Activated CD4-positive, alpha-beta T cell treated with anti-CD3 and anti-CD28 coated beads, Interleukin-2, Interleukin-6, amounts not matched to agents 100 ng/mL and 50 ng/mL, durations not matched to agents 16 hours and 8 hours (primary cell): ENCODE data around the gene SNX5.

Experiments used
- DNase-seq: peaks from one replicate; pipeline ENCODE4 v3.0.0-alpha.2; 2020

SNX5 gene

GRCh38 chr20:17938871-17939619 lies 29.5 kb downstream of the SNX5 start:
- peak; percentile 65 for DNase-seq

GRCh38 chr20:17936761-17937732 lies 31.5 kb downstream of the SNX5 start:
- DNase-seq = no peak

GRCh38 chr20:17936286-17936760 lies 32.3 kb downstream of the SNX5 start:
- DNase-seq = no peak

- DNase-seq = no peak
These were observed 32.8 kb downstream of the SNX5 start for GRCh38 chr20:17935761-17936160.

GRCh38 chr20:17935186-17935585 lies 33.4 kb downstream of the SNX5 start:
- no peak for DNase-seq

- DNase-seq = no peak
These were observed 34.3 kb downstream of the SNX5 start for GRCh38 chr20:17934141-17934862.

- DNase-seq = no peak
These were observed 34.9 kb downstream of the SNX5 start for GRCh38 chr20:17933711-17934110.

- no peak for DNase-seq
These were observed 35.5 kb downstream of the SNX5 start for GRCh38 chr20:17933121-17933520.

GRCh38 chr20:17932396-17932795 lies 36.2 kb downstream of the SNX5 start:
- DNase-seq = no peak

- DNase-seq = no peak
These were observed 37.1 kb downstream of the SNX5 start for GRCh38 chr20:17931513-17931912.

- DNase-seq = no peak
These were observed 39.8 kb downstream of the SNX5 start for GRCh38 chr20:17928633-17929311.

GRCh38 chr20:17928211-17928611 lies 40.4 kb downstream of the SNX5 start:
- DNase-seq = no peak

GRCh38 chr20:17925940-17926300 lies 42.7 kb downstream of the SNX5 start:
- DNase-seq = no peak

GRCh38 chr20:17925141-17925939 lies 43.3 kb downstream of the SNX5 start:
- DNase-seq = no peak

GRCh38 chr20:17921774-17922173 lies 46.8 kb downstream of the SNX5 start:
- DNase-seq = no peak

GRCh38 chr20:17919149-17919548 lies 49.4 kb downstream of the SNX5 start:
- no peak for DNase-seq

GRCh38 chr20:17917832-17918618 lies 50.6 kb downstream of the SNX5 start:
- DNase-seq = no peak

GRCh38 chr20:17916433-17916891 lies 52.1 kb downstream of the SNX5 start:
- DNase-seq = peak; percentile 20

GRCh38 chr20:17914957-17915356 lies 53.6 kb downstream of the SNX5 start:
- no peak for DNase-seq

GRCh38 chr20:17912916-17913315 lies 55.7 kb downstream of the SNX5 start:
- no peak for DNase-seq

- DNase-seq = no peak
These were observed 56.7 kb downstream of the SNX5 start for GRCh38 chr20:17911927-17912326.
